ENCODE measurements around the gene PHKA2.
"Not testable (repeated sequence)": the region's sequence is repeated elsewhere in the genome, so short reads cannot be mapped to it uniquely, and the experiment has no call there.

The PHKA2 gene

GRCh38 chrX:18983666-18984380 is at the start of gene PHKA2:
Gene PHKA2, minus strand, starts transcription at chrX:18984114. Its CDS starts 182 bp downstream, at chrX:18983932.
- FAIRE-seq: no peak

- FAIRE-seq: no peak
These were observed 46.9 kb upstream of the PHKA2 start for GRCh38 chrX:19030805-19031204.

GRCh38 chrX:19028560-19028959 is 44.6 kb upstream of the PHKA2 start:
- FAIRE-seq: no peak

GRCh38 chrX:19024366-19024765 is 40.5 kb upstream of the PHKA2 start:
- no peak for FAIRE-seq

GRCh38 chrX:19019996-19020395 is 36.1 kb upstream of the PHKA2 start:
- no peak for FAIRE-seq

- no peak for FAIRE-seq
These were observed 33.4 kb upstream of the PHKA2 start for GRCh38 chrX:19017271-19017670.

- not testable (repeated sequence) for FAIRE-seq
These were observed 32.7 kb upstream of the PHKA2 start for GRCh38 chrX:19016614-19017013.

- FAIRE-seq: no peak
These were observed 24.0 kb upstream of the PHKA2 start for GRCh38 chrX:19007868-19008267.

GRCh38 chrX:19007011-19007410 is 23.1 kb upstream of the PHKA2 start:
- no peak for FAIRE-seq

GRCh38 chrX:19005909-19006308 is 22.0 kb upstream of the PHKA2 start:
- FAIRE-seq: no peak

GRCh38 chrX:19003756-19004155 is 19.8 kb upstream of the PHKA2 start:
- FAIRE-seq: no peak

- no peak for FAIRE-seq
These were observed 14.7 kb upstream of the PHKA2 start for GRCh38 chrX:18998653-18999052.

- no peak for FAIRE-seq
These were observed 14.0 kb upstream of the PHKA2 start for GRCh38 chrX:18997916-18998315.

- FAIRE-seq: no peak
These were observed 12.6 kb upstream of the PHKA2 start for GRCh38 chrX:18996536-18996935.

- FAIRE-seq: no peak
These were observed 11.3 kb upstream of the PHKA2 start for GRCh38 chrX:18995221-18995620.

- no peak for FAIRE-seq
These were observed 10.8 kb upstream of the PHKA2 start for GRCh38 chrX:18994713-18995112.

GRCh38 chrX:18992829-18993228 is 8.9 kb upstream of the PHKA2 start:
- no peak for FAIRE-seq

- no peak for FAIRE-seq
These were observed 1.2 kb upstream of the PHKA2 start for GRCh38 chrX:18985186-18985435.

- FAIRE-seq: no peak
These were observed 669 bp upstream of the PHKA2 start for GRCh38 chrX:18984381-18985185.

GRCh38 chrX:18981124-18981807 is 2.6 kb downstream of the PHKA2 start:
- FAIRE-seq: no peak

GRCh38 chrX:18980262-18980661 is 3.7 kb downstream of the PHKA2 start:
- not testable (repeated sequence) for FAIRE-seq

- FAIRE-seq: no peak
These were observed 8.9 kb downstream of the PHKA2 start for GRCh38 chrX:18974993-18975392.

GRCh38 chrX:18973527-18974192 is 10.3 kb downstream of the PHKA2 start:
- FAIRE-seq: no peak

GRCh38 chrX:18971506-18971905 is 12.4 kb downstream of the PHKA2 start:
- no peak for FAIRE-seq
